ENCODE measurements around the gene SPATA31D1.
"Not testable (repeated sequence)": the region's sequence is repeated elsewhere in the genome, so short reads cannot be mapped to it uniquely, and the experiment has no call there.

SPATA31D1 gene

DNA sequence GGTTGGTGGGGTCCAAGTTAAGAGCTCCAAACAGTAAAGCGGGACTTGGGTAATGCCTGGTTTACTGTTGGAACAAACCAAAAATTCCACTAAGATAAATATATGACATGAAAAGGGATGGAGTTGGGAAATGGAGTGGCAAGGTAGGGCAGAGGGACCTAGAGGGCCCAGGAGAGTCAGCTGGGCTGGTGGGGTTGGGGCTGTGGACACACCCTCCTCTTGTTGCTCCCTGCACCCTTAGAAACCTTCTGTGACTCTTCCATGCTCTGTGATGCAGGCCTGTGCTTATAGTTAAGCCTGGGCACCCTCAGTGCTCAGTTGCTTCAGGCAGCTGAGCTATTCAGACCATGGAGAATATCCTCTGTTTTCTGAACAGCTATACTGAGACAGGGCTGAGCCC is at the start of gene SPATA31D1:
TSS of gene SPATA31D1 (plus strand) at position 301 of the 400 bp plus-strand sequence. CDS start at position 348, 47 bp downstream.
- DNase-seq (ENCODE audit: low read depth in 2 of 2): not testable (repeated sequence)

DNA sequence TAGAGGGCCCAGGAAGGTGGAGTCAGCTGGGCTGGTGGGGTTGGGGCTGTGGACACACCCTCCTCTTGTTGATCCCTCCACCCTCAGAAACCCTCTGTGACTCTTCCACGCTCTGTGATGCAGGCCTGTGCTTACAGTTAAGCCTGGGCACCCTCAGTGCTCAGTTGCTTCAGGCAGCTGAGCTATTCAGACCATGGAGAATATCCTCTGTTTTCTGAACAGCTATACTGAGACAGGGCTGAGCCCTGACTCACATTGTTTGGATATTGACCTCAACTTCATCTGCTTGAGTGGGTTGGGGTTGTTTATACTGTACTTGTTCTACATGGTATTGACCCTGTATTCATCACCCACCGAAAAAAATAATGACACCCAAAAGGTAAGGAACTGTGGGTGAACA is 45.2 kb upstream of the SPATA31D1 start, which contains the start of gene SPATA31D3:
TSS of gene SPATA31D3 (plus strand) at position 108 of the 400 bp plus-strand sequence. CDS start at position 194, 86 bp downstream.
- not testable (repeated sequence) for DNase-seq (ENCODE audit: low read depth in 2 of 2)

DNA sequence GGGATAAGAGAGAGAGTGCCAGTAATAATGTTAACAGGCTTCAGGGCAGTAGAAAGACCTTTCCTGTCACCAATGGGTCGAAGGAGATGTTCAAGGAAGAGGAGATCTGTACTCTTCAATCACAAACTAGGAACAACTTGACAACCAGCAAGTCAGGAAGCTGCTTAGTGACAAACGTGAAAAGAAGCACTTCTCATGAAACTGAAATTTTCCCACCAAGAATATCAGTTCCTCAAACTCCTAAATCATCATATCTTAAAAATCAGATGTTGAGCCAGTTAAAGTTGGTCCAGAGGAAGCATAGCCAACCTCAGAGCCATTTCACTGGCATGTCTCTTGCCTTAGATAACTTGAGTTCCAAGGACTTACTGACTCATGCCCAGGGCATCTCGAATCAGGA is 39.9 kb upstream of the SPATA31D1 start:
- DNase-seq (ENCODE audit: low read depth in 2 of 2): not testable (repeated sequence)

DNA sequence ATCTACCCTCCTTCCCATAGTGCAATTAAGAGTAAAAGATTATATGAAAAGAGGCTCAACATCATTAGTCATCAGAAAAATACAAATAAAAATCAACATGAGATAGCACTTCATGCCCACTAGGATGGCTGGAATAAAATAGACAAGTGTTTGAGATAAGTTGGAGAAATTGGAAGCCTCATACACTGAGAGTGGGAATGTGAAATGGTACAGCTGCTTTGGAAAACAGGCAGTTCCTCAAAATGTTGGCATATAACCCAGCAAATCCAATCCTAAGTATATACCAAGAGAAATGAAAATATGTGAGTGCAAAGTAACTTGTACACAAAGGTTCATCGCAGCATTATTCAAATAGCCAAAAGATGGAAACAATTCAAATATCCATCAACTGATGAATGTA is 35.5 kb upstream of the SPATA31D1 start:
- no peak for DNase-seq (ENCODE audit: low read depth in 2 of 2)

DNA sequence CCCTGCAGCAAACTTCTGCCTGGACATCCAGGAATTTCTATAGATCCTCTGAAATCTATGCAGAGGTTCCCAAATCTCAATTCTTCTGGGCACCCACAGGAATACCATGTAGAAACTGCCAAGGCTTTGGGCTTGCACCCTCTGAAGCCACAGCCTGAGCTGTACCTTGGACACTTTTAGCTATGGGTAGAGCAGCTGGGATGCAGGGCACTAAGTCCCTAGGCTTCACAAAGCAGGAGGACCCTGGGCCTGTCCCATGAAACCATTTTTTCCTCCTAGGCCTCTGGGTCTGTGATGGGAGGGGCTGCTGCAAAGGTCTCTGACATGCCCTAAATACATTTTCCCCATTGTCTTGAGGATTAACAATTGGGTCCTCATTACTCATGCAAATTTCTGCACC is 32.9 kb upstream of the SPATA31D1 start:
- no peak for DNase-seq (ENCODE audit: low read depth in 2 of 2)

DNA sequence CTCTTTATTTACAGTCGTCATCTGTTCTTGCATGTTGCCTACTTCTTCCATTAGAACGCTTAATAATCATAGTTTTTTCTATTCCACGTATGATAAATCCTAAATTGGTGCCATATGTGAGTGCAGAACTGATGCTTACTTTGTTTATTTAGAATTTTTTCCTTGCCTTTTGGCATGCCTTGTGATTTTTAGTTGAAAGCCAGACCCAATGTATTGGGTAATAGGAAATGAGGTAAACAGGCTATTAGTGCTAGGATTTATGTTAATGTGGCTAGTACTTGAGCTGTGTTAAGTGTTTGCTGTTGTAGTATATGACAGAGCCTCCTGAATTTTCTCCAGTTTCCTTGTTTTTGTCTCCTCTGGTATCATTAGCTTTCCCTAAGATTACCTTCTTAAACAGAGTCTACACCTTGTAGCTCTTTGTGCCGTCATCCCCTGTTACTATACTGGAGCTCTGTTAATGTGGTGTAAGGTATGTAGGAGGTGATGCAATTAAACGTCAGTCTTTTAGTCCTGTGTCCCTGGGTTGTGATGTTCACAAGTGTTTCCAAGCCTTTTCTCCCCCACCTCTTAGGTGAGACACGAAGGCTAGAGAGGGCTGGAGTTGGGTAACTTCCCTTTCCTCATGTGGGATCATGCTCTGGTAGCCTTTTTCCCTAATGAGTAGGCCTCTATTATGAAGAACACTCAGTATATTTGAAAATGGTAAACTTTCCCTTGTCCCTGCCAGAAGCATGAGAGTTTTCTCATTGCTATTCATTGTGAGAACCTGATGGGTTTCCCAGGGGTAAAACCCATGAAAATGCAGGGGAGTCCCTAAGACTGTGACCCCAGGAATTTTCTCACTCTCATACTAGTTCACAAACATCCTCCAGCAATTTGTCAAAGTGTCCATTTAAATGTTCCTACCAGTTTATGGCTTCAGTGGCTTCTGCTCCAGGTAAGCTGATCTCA is 24.1 kb upstream of the SPATA31D1 start:
- DNase-seq (ENCODE audit: low read depth in 2 of 2): peak; percentile 33 to 45

DNA sequence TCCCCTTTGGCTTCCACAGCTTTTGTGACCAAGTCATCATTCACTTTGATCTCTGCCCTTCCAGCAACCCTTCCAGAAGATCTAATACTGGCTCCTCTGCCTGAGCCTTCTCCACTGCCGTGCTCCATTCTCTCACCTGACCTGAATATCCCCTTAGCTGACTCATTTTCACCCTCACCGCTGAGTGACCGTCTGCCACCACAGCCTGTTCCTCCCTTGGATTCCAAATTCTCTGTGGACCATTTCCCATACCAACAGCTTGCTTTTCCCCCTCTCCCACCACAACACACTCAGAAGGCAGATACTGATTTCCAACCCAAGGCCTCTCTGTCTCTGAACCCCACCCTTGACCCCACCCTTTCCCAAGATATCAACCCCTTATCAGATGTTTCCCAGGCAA is 20.5 kb upstream of the SPATA31D1 start:
- DNase-seq (ENCODE audit: low read depth in 2 of 2): no peak

DNA sequence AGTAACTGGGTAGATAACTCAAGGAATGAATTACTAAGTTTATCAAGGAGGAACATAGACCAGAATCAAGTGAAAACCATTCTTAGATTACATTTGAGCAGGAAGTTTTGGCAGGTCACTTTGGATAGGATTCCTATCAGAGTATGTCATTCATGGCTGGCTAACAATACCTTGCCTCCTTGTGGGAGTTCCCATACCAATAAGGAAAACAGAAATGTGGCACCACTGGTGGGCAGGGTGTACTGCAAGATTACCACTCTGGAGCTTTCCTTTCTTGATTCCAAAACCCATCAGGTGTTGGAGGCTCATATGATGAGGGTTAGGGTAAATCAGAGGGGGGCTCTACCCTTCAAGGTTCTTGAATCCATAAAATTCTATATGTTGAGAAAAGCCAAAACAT is 18.6 kb upstream of the SPATA31D1 start:
- no peak for DNase-seq (ENCODE audit: low read depth in 2 of 2)

DNA sequence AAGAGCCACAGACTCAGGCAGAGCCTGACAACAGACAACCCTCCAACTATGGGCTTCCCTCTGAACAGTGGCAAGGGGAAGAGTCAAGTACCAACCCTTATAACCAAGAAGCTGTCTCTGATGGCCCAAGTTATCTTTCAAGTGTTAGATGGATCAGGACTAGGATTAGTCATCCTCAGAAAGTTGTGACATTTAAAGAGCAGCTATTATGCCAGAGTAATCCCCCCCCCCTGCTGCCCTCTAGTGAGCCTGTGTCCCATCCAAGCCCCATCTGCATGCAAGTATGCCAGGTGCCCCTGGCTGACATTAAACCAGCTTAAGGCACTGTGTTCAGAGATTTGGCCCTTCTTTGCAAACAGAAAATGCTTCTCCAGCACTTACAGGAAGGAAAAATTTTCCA is 16.8 kb upstream of the SPATA31D1 start:
- no peak for DNase-seq (ENCODE audit: low read depth in 2 of 2)

DNA sequence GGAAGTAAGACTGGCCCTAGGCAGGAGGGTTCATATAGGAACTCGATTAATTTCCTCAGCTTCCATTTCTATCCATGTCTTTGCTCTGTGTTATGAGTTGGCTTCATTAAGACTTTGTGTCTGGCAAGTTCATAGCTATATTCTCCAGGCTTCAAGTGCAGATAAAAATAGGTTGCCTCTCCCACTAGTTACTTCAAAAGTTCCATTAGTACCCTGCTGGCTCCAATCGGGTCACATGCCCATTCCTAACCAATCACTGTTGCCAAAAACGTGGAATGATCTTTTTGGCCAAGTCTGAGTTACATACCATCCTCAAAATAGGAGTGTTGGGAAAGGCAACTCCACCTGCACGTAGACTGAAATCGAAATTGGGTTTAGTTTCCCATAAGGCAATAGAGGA is 13.8 kb upstream of the SPATA31D1 start:
- no peak for DNase-seq (ENCODE audit: low read depth in 2 of 2)

DNA sequence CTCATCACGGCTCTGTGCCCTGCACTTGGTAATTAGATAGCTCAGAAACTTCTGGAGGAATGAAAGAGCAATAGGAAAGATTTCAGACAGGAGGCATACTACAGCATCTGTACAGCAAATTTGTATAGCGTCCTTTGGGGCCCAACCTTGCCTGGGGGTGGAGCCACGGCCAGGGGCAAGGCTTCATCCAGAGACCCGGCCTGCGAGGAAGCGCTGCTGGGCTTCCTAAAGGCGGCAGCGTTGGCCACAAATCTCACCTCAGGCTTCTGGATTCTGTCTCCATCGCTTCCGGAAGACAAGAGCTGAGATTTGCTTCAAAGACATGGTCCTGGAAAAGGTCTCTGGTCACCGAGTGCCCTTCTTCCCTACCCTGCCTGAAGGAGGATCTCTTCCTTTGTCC is 12.2 kb upstream of the SPATA31D1 start:
- DNase-seq (ENCODE audit: low read depth in 2 of 2): no peak

DNA sequence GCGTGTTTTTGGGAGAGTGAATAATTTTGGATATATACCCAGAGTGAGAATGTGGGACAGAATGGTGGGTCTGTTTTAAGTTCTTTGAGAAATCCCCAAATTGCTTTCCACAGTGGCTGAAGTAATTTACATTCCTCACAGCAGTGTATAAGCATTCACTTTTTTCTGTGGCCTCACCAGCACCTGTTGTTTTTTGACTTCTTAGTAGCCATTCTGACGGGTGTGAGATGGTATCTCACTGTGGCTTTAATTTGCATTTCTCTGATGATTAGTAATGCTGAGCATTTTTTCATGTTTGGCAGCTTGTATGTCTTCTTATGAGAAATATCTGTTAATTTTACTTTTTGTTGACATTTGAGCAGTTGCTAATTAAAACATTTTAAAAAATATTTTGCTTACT is 9.4 kb upstream of the SPATA31D1 start:
- no peak for DNase-seq (ENCODE audit: low read depth in 2 of 2)

DNA sequence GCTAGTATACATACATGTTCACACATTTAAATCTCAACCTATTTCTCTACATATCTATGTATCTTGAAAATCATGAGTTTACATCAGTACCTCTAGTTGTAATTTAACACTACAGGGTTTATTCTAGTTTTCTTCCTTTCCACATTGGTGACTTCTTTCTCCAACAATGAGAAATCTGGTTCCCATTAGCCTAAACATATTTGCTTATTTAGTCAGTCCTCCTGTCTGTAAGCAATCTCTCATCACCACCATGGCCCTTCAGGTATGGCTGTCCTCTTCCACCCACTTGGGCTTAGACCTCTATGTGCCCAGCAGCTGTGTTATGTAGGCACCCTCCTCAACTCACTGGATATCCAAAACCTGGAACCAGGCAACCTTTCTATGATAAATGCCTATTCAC is 8.0 kb upstream of the SPATA31D1 start:
- peak in 1 of 2 experiments; percentile 8 for DNase-seq (ENCODE audit: low read depth in 2 of 2)

DNA sequence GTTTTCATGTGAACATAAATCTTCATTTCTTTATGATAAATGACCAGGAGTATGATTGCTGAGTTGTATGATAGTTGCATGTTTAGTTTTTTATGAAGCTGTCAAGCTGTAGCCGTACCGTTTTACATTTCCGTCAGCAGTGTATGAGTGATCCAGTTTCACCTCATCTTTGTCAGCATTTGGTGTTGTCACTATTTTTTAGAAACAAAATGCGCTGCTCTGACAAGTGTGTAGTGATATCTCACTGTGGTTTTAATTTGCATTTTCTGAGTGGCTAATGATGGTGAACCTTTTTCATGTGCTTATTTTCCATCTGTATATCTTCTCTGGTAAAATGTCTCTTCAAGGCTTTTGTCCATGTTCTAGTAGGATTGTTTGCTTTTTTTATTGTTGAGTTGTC is 6.7 kb upstream of the SPATA31D1 start:
- DNase-seq (ENCODE audit: low read depth in 2 of 2): no peak

DNA sequence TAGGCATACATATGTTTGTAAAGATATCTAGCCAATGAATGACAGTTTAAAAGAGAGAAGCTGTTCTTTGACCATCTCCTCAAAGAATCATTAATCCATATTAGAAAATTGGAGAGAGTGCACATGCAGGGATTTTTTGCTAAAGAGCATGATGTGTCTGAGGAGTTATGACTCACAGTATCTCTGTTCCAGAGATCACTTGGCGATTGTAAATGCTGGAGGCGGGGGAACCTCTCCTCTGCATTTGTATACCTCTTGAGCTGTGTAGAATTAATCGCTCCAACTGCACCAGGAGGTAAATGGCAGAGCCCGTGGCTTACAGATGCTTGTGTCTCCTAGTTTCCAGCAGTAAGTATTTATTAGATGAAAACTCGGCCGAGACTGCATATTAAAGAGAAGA is 3.6 kb upstream of the SPATA31D1 start:
- no peak for DNase-seq (ENCODE audit: low read depth in 2 of 2)

DNA sequence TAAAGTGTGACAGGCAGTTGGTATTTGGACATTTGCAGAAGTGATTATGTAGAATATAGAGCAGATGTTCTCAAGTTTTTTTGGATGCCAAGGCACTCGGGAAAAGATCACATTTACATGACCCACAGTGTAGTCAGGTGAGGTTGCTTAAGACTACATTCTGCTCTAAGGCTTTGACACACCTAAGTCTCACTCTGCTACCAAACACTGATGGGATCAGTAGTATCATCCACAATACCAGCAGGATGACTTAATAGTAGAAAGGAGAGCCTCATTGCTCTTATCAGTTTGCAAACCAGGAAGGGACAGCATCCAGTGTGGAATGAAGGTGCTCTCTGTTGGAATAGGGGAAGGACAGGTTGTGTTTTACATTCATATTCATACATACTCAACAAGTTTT is 2.5 kb upstream of the SPATA31D1 start:
- DNase-seq (ENCODE audit: low read depth in 2 of 2): no peak

DNA sequence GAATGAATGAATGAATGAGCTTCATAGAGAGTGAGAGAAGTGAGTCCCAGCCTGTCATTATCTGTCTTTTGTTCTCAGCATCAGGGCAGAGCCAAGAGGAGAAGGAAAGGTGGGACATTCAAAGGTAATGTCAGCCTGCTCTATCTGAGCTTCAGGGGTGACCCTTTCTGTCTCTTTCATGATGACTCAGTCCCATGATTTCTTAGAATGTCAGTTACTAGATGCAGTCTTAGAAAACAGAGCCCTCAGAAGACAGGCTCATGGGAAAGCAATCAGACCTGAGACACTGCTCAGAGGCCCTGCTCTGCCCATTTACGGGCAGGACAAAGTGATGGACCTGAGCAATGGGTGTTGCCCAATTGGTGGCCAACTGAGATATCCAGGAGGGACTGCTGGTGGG is 1.1 kb downstream of the SPATA31D1 start:
- DNase-seq (ENCODE audit: low read depth in 2 of 2): no peak

DNA sequence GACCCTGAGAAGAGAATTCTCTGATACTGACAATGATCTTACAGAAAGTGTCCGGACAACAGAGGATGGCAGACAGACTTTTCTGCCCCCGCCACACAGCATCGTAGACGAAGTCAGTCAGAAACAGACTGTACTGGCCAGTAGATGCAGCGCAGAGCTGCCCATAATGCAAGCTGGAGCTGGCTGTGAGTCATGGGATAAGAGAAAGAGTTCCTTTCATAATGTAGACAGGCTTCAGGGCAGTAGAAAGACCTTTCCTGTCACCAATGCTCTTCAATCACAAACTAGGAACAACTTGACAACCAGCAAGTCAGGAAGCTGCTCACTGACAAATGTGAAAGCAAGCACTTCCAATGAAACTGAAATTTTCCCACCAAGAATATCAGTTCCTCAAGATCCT is 5.1 kb downstream of the SPATA31D1 start:
- DNase-seq (ENCODE audit: low read depth in 2 of 2): no peak

DNA sequence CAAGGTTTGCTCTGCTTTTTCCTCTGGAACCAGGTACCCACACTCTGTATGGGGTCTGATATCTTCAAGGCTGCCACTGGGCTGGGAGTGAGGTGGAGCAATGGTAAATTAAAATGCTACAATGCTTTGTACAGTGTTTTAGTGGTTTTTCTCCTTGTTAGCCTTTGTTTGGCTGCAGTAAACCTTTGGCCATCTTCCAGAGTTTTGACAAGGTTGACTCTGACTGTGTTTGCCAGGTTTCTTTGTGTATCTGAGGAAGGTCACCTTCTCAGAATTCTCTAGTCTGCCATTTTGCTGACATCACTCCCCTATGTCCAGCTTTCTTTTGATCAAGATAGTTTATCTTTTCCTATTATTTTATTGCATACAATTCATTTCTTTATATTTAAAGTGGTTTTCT is 11.2 kb downstream of the SPATA31D1 start:
- DNase-seq (ENCODE audit: low read depth in 2 of 2): no peak

DNA sequence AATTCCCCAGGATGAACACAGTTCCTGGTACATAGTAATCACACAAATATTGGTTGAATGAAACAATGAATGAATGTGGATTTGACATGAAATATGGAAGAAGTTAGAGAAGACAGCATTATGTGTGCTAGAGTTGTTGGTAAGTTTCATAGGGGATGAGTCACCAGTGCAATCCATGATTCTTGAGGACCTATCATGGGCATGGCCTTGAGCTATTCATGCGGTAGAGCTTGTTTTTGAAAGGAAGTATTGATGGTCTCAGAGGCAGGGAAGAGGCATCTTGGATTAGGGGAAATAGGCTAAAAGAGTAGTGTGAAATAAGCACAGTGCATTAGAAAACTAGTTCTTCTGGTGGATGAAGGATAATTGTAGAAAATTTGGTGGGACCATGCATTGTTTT is 22.1 kb downstream of the SPATA31D1 start:
- DNase-seq (ENCODE audit: low read depth in 2 of 2): no peak

DNA sequence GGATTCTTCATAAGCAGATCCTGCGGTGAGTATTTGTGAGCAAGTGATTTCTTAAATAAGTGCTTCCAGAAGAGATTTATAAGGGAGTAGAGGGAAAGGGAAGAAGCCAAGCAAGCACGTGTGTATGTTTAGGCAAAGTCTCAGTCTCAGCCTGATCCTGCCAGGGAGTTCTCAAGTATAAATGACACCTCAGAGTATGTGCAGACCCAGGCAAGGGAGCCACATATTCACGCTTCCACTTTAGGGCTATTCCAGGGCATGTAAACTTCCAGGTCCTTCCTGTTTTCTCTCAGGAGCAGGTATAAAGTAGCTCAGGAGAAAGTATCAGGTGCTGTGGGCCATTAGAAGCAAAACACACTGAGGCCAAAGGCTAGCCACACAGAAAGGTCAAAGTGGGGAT is 22.6 kb downstream of the SPATA31D1 start:
- no peak for DNase-seq (ENCODE audit: low read depth in 2 of 2)

DNA sequence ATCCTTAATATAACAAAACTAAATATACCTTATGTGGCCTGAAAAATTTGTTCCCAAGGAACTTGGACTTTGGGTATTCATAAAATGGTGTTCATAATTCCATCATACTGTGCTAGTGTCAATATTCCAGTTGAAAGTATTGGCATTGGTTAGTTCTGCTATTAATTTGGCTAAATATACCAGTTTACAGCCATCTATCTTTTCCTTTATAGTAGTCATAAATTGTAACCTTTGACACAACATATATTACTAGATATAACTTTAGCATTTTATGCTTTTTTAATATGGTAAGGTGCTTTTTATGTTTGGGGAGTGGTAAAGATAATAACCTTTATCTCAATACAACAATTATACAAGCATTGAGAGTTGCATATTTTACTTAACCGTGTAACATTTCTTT is 23.7 kb downstream of the SPATA31D1 start:
- DNase-seq (ENCODE audit: low read depth in 2 of 2): no peak

DNA sequence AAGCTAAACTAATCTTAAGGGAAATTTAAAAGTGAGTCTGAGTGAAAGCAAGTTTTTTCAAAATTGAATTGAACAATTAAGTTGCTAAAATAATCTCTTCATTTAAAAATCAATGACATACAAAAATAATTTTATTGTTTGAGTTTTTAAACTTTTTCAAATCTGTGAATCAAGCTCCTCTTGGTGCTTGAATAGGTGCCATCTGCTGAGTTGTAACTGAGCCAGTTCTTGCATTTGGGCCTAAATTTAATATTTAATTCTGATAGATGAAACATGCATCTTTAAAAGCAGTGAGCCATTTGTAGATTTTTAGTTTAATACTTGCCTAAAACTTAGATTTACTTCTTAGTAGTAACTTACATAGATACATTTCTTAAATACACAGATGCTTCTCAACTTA is 31.8 kb downstream of the SPATA31D1 start:
- DNase-seq (ENCODE audit: low read depth in 2 of 2): no peak

DNA sequence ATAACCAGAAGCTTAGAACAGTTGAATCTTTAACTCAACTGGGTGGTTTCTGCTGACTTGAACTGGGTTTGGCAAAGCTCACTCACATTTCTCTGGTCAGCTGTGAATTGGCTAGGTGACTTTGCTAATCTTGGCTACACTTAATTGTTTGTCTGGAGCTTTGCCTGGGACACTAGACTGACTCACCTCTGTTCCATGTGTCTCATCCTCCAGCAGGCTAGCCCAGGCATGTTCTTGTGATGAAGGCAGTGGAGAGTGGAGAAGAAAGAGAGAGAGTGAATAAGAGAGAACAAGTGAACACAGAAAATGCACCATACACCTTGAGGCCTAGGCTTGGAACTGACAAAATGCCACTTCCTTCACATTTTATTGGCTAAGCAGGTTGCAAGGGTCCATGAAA is 32.6 kb downstream of the SPATA31D1 start:
- DNase-seq (ENCODE audit: low read depth in 2 of 2): peak; percentile 74 to 76
